ENCODE results near the gene SUSD4. TPM values are rescaled to one million over a fixed set of nuclear protein-coding genes. Genes with fewer than 3 reads are reported as not detected.

Gene SUSD4
- total and polyA plus RNA-seq, 2 experiments from 2014 or later, result 5.6 to 8.3 TPM

GRCh38 chr1:223386013-223386412, 22.0 kb upstream of the SUSD4 start:
- H3K27ac ChIP-seq, result no peak overlapping the region
- H3K9me2 ChIP-seq (replicated peaks; ENCODE audit: insufficient read depth), result no peaks in the 10 kb centered on the region
- TF ChIP-seq CTCF (IDR thresholded peaks at IDR 0.05; ENCODE audit: poor library complexity), result no peak
- H3K9me3 ChIP-seq (ENCODE audit: low read depth), result no peaks in the 10 kb centered on the region
- no peaks in the 10 kb centered on the region for H4K20me1 ChIP-seq (ENCODE audit: insufficient read depth, poor library complexity, severe bottlenecking)
- H3K27me3 ChIP-seq, result no peaks in the 10 kb centered on the region
- no peaks in the 10 kb centered on the region for H3K36me3 ChIP-seq (replicated peaks; ENCODE audit: insufficient read depth, low read depth)
- 84% methylated on average over 2 of the region's 2 CpGs for WGBS (ENCODE audit: low lambda C conversion rate, missing lambda C conversion rate)
- DNase-seq (ENCODE audit: low spot score), result no peak
- H3K4me2 ChIP-seq, result no peak overlapping the region
- H3K4me3 ChIP-seq, result no peak overlapping the region
- H3K4me1 ChIP-seq (ENCODE audit: insufficient read depth), result no peaks in the 10 kb centered on the region
- no peak overlapping the region for H2AFZ ChIP-seq
- H3K79me2 ChIP-seq, result no peaks in the 10 kb centered on the region

- Histone ChIP-seq H3K4me3 (no peak overlapping the region), H4K20me1 (ENCODE audit: insufficient read depth, poor library complexity, severe bottlenecking) (no peaks in the 10 kb centered on the region), H3K4me1 (ENCODE audit: insufficient read depth) (no peaks in the 10 kb centered on the region), H3K9me3 (ENCODE audit: low read depth) (peaks cover 5% of the 10 kb centered on the region), H3K36me3 (replicated peaks; ENCODE audit: insufficient read depth, low read depth) (no peaks in the 10 kb centered on the region), H3K9me2 (replicated peaks; ENCODE audit: insufficient read depth) (no peaks in the 10 kb centered on the region), H3K27me3 (no peaks in the 10 kb centered on the region), H3K27ac (no peak overlapping the region), H2AFZ (no peak overlapping the region), H3K79me2 (no peaks in the 10 kb centered on the region), H3K4me2 (no peak overlapping the region)
- no peak for TF ChIP-seq EZH2 (IDR thresholded peaks at IDR 0.05; ENCODE audit: borderline replicate concordance)
- TF ChIP-seq CTCF (IDR thresholded peaks at IDR 0.05; ENCODE audit: poor library complexity), result no peak
- TF ChIP-seq EZH2phosphoT487 (IDR thresholded peaks at IDR 0.05; ENCODE audit: low read depth, severe bottlenecking, unreplicated experiment), result no peak
- DNase-seq (ENCODE audit: low spot score), result no peak
These were observed 14.8 kb upstream of the SUSD4 start for GRCh38 chr1:223378754-223379153.

- no peaks in the 10 kb centered on the region for H3K4me1 ChIP-seq (ENCODE audit: insufficient read depth)
- H3K36me3 ChIP-seq (replicated peaks; ENCODE audit: insufficient read depth, low read depth), result no peaks in the 10 kb centered on the region
- TF ChIP-seq EZH2 (IDR thresholded peaks at IDR 0.05; ENCODE audit: borderline replicate concordance), result no peak
- no peaks in the 10 kb centered on the region for H3K27me3 ChIP-seq
- DNase-seq (ENCODE audit: low spot score), result no peak
- H3K79me2 ChIP-seq, result no peaks in the 10 kb centered on the region
- H3K27ac ChIP-seq, result no peak overlapping the region
- peaks cover 5% of the 10 kb centered on the region for H3K9me3 ChIP-seq (ENCODE audit: low read depth)
- WGBS (ENCODE audit: low lambda C conversion rate, missing lambda C conversion rate), result 90% methylated on average over 4 of the region's 4 CpGs
- no peaks in the 10 kb centered on the region for H3K9me2 ChIP-seq (replicated peaks; ENCODE audit: insufficient read depth)
- no peak overlapping the region for H3K4me3 ChIP-seq
- H4K20me1 ChIP-seq (ENCODE audit: insufficient read depth, poor library complexity, severe bottlenecking), result no peaks in the 10 kb centered on the region
- no peak overlapping the region for H3K4me2 ChIP-seq
- H2AFZ ChIP-seq, result no peak overlapping the region
These were observed 10.2 kb upstream of the SUSD4 start for GRCh38 chr1:223374064-223374610.

GRCh38 chr1:223364685-223365382, 858 bp upstream of the SUSD4 start:
- Histone ChIP-seq H3K4me3 (peak overlapping the region; percentile 29), H3K79me2 (no peaks in the 10 kb centered on the region), H4K20me1 (ENCODE audit: insufficient read depth, poor library complexity, severe bottlenecking) (no peaks in the 10 kb centered on the region), H3K4me2 (peak overlapping the region; percentile 99), H3K9me3 (ENCODE audit: low read depth) (no peaks in the 10 kb centered on the region), H3K4me1 (ENCODE audit: insufficient read depth) (peaks cover 15% of the 10 kb centered on the region), H3K9me2 (replicated peaks; ENCODE audit: insufficient read depth) (no peaks in the 10 kb centered on the region), H3K36me3 (replicated peaks; ENCODE audit: insufficient read depth, low read depth) (no peaks in the 10 kb centered on the region), H2AFZ (peak overlapping the region; percentile 40), H3K27me3 (peaks cover 45% of the 10 kb centered on the region), H3K27ac (no peak overlapping the region)
- DNase-seq (ENCODE audit: low spot score), result no peak
- WGBS (ENCODE audit: low lambda C conversion rate, missing lambda C conversion rate), result 2% methylated on average over 40 of the region's 55 CpGs
- peak; percentile 46 for TF ChIP-seq EZH2 (IDR thresholded peaks at IDR 0.05; ENCODE audit: borderline replicate concordance)
- TF ChIP-seq EZH2phosphoT487 (IDR thresholded peaks at IDR 0.05; ENCODE audit: low read depth, severe bottlenecking, unreplicated experiment), result no peak

All from hepatocyte (in vitro differentiated cells).